ENCODE data around the gene PCNX2.

DNA sequence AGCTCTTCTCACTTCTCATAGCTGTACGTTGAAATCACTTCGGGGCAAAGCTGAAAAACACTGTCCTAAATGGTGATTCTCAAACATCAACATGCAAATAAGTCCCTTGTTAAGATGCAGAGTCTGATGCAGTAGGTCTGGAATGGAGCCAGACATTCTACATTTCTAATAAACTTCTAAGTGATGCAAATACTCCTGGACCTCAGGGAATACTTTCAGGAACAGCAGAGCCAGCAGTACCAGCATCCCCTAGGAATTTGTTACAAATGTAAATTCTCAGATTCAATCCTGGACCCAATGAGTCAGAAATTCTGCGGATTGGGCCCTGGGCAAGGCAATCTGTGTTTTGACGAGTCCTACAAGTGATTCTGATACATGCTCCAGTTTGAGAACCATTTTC, 152.3 kb downstream of the PCNX2 start:
- TF ChIP-seq, protein P1, sequence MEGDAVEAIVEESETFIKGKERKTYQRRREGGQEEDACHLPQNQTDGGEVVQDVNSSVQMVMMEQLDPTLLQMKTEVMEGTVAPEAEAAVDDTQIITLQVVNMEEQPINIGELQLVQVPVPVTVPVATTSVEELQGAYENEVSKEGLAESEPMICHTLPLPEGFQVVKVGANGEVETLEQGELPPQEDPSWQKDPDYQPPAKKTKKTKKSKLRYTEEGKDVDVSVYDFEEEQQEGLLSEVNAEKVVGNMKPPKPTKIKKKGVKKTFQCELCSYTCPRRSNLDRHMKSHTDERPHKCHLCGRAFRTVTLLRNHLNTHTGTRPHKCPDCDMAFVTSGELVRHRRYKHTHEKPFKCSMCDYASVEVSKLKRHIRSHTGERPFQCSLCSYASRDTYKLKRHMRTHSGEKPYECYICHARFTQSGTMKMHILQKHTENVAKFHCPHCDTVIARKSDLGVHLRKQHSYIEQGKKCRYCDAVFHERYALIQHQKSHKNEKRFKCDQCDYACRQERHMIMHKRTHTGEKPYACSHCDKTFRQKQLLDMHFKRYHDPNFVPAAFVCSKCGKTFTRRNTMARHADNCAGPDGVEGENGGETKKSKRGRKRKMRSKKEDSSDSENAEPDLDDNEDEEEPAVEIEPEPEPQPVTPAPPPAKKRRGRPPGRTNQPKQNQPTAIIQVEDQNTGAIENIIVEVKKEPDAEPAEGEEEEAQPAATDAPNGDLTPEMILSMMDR (IDR thresholded peaks at IDR 0.05; ENCODE audit: insufficient read depth, low read depth, low read length) = no peak
- no peak for TF ChIP-seq EZH2 (IDR thresholded peaks at IDR 0.05; ENCODE audit: insufficient read depth, low read length)

Data from astrocyte (in vitro differentiated cells and primary cell).